Measurements from ENCODE around the gene SNTN.

Gene SNTN

GRCh38 chr3:63654211-63654610, 1.7 kb downstream of the SNTN start:
- no peak overlapping the region for H3K4me3 ChIP-seq (ENCODE audit: low read depth, low read length)
- no peak for TF ChIP-seq CTCF (IDR thresholded peaks at IDR 0.05; ENCODE audit: low read depth, low read length, missing control alignments)
- DNase-seq (ENCODE audit: low read depth) = no peak

- no peak overlapping the region for H3K4me3 ChIP-seq (ENCODE audit: low read depth, low read length)
- no peak for DNase-seq (ENCODE audit: low read depth)
- no peak for TF ChIP-seq CTCF (IDR thresholded peaks at IDR 0.05; ENCODE audit: low read depth, low read length, missing control alignments)
These were observed 2.5 kb downstream of the SNTN start for GRCh38 chr3:63654931-63655330.

GRCh38 chr3:63655519-63655918, 3.0 kb downstream of the SNTN start:
- no peak overlapping the region for H3K4me3 ChIP-seq (ENCODE audit: low read depth, low read length)
- TF ChIP-seq CTCF (IDR thresholded peaks at IDR 0.05; ENCODE audit: low read depth, low read length, missing control alignments) = no peak
- DNase-seq (ENCODE audit: low read depth) = no peak

GRCh38 chr3:63656786-63657185, 4.3 kb downstream of the SNTN start:
- TF ChIP-seq CTCF (IDR thresholded peaks at IDR 0.05; ENCODE audit: low read depth, low read length, missing control alignments) = no peak
- no peak overlapping the region for H3K4me3 ChIP-seq (ENCODE audit: low read depth, low read length)
- no peak for DNase-seq (ENCODE audit: low read depth)

GRCh38 chr3:63661242-63661641, 8.8 kb downstream of the SNTN start:
- H3K4me3 ChIP-seq (ENCODE audit: low read depth, low read length) = no peak overlapping the region
- TF ChIP-seq CTCF (IDR thresholded peaks at IDR 0.05; ENCODE audit: low read depth, low read length, missing control alignments) = no peak
- no peak for DNase-seq (ENCODE audit: low read depth)

- no peak for TF ChIP-seq CTCF (IDR thresholded peaks at IDR 0.05; ENCODE audit: low read depth, low read length, missing control alignments)
- DNase-seq (ENCODE audit: low read depth) = no peak
- no peak overlapping the region for H3K4me3 ChIP-seq (ENCODE audit: low read depth, low read length)
These were observed 9.5 kb downstream of the SNTN start for GRCh38 chr3:63662011-63662410.

- no peak for TF ChIP-seq CTCF (IDR thresholded peaks at IDR 0.05; ENCODE audit: low read depth, low read length, missing control alignments)
- no peak overlapping the region for H3K4me3 ChIP-seq (ENCODE audit: low read depth, low read length)
- no peak for DNase-seq (ENCODE audit: low read depth)
These were observed 10.0 kb downstream of the SNTN start for GRCh38 chr3:63662500-63662899.

Data from GM12864 (cell line).